Prostate gland (tissue), 2 donors: ENCODE results near the gene PEX13. TPM values are rescaled to one million over a fixed set of nuclear protein-coding genes. Genes with fewer than 3 reads are reported as not detected.

Experiments
- DNase-seq: peaks from one replicate; pipeline ENCODE4 v3.0.0-alpha.2; 2019; ENCODE audit warnings: low spot score
- H3K27ac ChIP-seq, 2 donors: fragments of 200-600 bp; sonication (generic); 2 replicates each; pipeline ENCODE4 v1.5.1; 2017 to 2019
- H3K27me3 ChIP-seq: fragments of 200-600 bp; sonication (generic); replicated peaks from 2 replicates; pipeline ENCODE4 v1.5.1; 2019; ENCODE audit not compliant: insufficient read depth
- H3K36me3 ChIP-seq, 2 donors: fragments of 200-600 bp; sonication (generic); 1 replicate in 1 of 2; 2 replicates in 1 of 2; pipeline versions ENCODE4 v1.5.1 to v1.8.1; 2017 to 2019
- H3K4me1 ChIP-seq: fragments of 200-600 bp; sonication (generic); replicated peaks from 2 replicates; pipeline ENCODE4 v1.5.1; 2019
- H3K4me3 ChIP-seq, 2 donors: fragments of 200-600 bp; sonication (generic); 2 replicates each; pipeline ENCODE4 v1.5.1; 2017 to 2019
- H3K9me3 ChIP-seq: fragments of 200-600 bp; sonication (generic); 2 replicates; pipeline ENCODE4 v1.5.1; 2017
- CTCF ChIP-seq, 4 experiments: fragments of 200-600 bp in 2 of 4; fragments of 450-650 bp in 2 of 4; sonication (generic) in 2 of 4; IDR thresholded peaks; 1 replicate in 3 of 4; 2 replicates in 1 of 4; pipeline ENCODE4 v1.5.1; 2016 to 2019; ENCODE audit warnings: antibody characterized with exemption in 4 of 4, mild to moderate bottlenecking in 2 of 4, moderate library complexity in 2 of 4
- POLR2A ChIP-seq: fragments of 450-650 bp; IDR thresholded peaks from one replicate; pipeline ENCODE4 v1.6.1; 2016; ENCODE audit warnings: antibody characterized with exemption, mild to moderate bottlenecking
- POLR2AphosphoS5 ChIP-seq: sonication (generic); formaldehyde crosslinking; IDR thresholded peaks from one replicate; pipeline ENCODE4 v1.6.1; 2017; ENCODE audit warnings: antibody characterized with exemption
- WGBS: methylation state at CpG from one replicate; pipeline ENCODE4 v1.1.5; 2018; 5-methylcytosine and 5-hydroxymethylcytosine counted together
- intact Hi-C: fragments of 100-400 bp; cut with DNase I; formaldehyde crosslinking; loops from one replicate; pipeline ENCODE4 v1.14.2; 2022
- total RNA-seq, 2 donors: library from RNA; depleted of rRNA; stranded (reverse); fragments of >200 nt; gene quantifications; one replicate each; pipeline ENCODE4 v1.1.0, GENCODE V29; 2016

Gene PEX13
- total RNA-seq, 2 donors from 2014 or later: 31.7 to 63.8 TPM

- WGBS: 4% methylated on average over 2 of the region's 2 CpGs
- no peaks in the 10 kb centered on the region for H3K27me3 ChIP-seq
- peak; percentile 69 for DNase-seq
- H3K4me1 ChIP-seq: no peaks in the 10 kb centered on the region
- intact Hi-C loops: no loop called here
- peak overlapping the region; percentile 92 to 96 for H3K27ac ChIP-seq
- TF ChIP-seq POLR2AphosphoS5 (peak; percentile 75), CTCF (IDR thresholded peaks at IDR 0.05) (no peak), POLR2A (no peak)
- no peaks in the 10 kb centered on the region for H3K36me3 ChIP-seq
- H3K4me3 ChIP-seq: peak overlapping the region; percentile 62 to 83
- H3K9me3 ChIP-seq: no peaks in the 10 kb centered on the region
Measured at GRCh38 chr2:61015976-61016375, 1.5 kb upstream of the PEX13 start.

GRCh38 chr2:61016392-61017002 lies 1.0 kb upstream of the PEX13 start:
- peak; percentile 55 for DNase-seq
- Histone ChIP-seq H3K4me1 (no peaks in the 10 kb centered on the region), H3K27me3 (no peaks in the 10 kb centered on the region), H3K4me3 (peak overlapping the region; percentile 62 to 83), H3K27ac (peak overlapping the region; percentile 92 to 96), H3K36me3 (no peaks in the 10 kb centered on the region), H3K9me3 (no peaks in the 10 kb centered on the region)
- WGBS: 2% methylated on average over 16 of the region's 16 CpGs
- intact Hi-C loops: no loop called here
- TF ChIP-seq CTCF (IDR thresholded peaks at IDR 0.05) (no peak), POLR2AphosphoS5 (no peak), POLR2A (no peak)

- peak; percentile 67 for TF ChIP-seq POLR2AphosphoS5
- TF ChIP-seq CTCF (IDR thresholded peaks at IDR 0.05): peak in 1 of 4 experiments; percentile 6
- peak; percentile 42 for TF ChIP-seq POLR2A
- under 1% methylated on average over 27 of the region's 27 CpGs for WGBS
- Histone ChIP-seq H3K4me3 (peak overlapping the region; percentile 62 to 83), H3K27ac (peak overlapping the region; percentile 92 to 96), H3K9me3 (no peaks in the 10 kb centered on the region), H3K4me1 (no peaks in the 10 kb centered on the region), H3K36me3 (no peaks in the 10 kb centered on the region), H3K27me3 (no peaks in the 10 kb centered on the region)
- peak; percentile 77 for DNase-seq
- intact Hi-C loops: no loop called here
Measured at GRCh38 chr2:61017003-61017555, 441 bp upstream of the PEX13 start.

- TF ChIP-seq POLR2AphosphoS5 (peak; percentile 53), POLR2A (no peak)
- no peaks in the 10 kb centered on the region for H3K4me1 ChIP-seq
Measured at GRCh38 chr2:61018318-61018755, 817 bp downstream of the PEX13 start.

GRCh38 chr2:61018798-61019197 lies 1.3 kb downstream of the PEX13 start:
- intact Hi-C loops: loop anchor here (2.0 kb wide), 1 partner anchor 46 kb away; the partner anchor contains the start of gene SANBR
- Histone ChIP-seq H3K27ac (peak overlapping the region; percentile 92 to 96), H3K9me3 (no peaks in the 10 kb centered on the region), H3K4me1 (no peaks in the 10 kb centered on the region), H3K4me3 (peak overlapping the region; percentile 62 to 83), H3K27me3 (no peaks in the 10 kb centered on the region), H3K36me3 (no peaks in the 10 kb centered on the region)
- 21% methylated on average over 6 of the region's 6 CpGs for WGBS
- DNase-seq: no peak
- no peak for TF ChIP-seq POLR2AphosphoS5

More at GRCh38 chr2:61018318-61018755, 817 bp downstream of the PEX13 start:
- H3K27me3 ChIP-seq: no peaks in the 10 kb centered on the region
- H3K27ac ChIP-seq: peak overlapping the region; percentile 92 to 96
- intact Hi-C loops: loop anchor here (2.0 kb wide), 1 partner anchor 46 kb away; the partner anchor contains the start of gene SANBR
- no peak for DNase-seq
- H3K36me3 ChIP-seq: no peaks in the 10 kb centered on the region
- under 1% methylated on average over 7 of the region's 7 CpGs for WGBS
- H3K4me3 ChIP-seq: peak overlapping the region; percentile 62 to 83
- H3K9me3 ChIP-seq: no peaks in the 10 kb centered on the region
